ENCODE data around the gene SYCP2. TPM values are rescaled to one million over a fixed set of nuclear protein-coding genes. Genes with fewer than 3 reads are reported as not detected.

The SYCP2 gene
- total RNA-seq, 1 experiment from 2014 or later, result 0.70 TPM

DNA sequence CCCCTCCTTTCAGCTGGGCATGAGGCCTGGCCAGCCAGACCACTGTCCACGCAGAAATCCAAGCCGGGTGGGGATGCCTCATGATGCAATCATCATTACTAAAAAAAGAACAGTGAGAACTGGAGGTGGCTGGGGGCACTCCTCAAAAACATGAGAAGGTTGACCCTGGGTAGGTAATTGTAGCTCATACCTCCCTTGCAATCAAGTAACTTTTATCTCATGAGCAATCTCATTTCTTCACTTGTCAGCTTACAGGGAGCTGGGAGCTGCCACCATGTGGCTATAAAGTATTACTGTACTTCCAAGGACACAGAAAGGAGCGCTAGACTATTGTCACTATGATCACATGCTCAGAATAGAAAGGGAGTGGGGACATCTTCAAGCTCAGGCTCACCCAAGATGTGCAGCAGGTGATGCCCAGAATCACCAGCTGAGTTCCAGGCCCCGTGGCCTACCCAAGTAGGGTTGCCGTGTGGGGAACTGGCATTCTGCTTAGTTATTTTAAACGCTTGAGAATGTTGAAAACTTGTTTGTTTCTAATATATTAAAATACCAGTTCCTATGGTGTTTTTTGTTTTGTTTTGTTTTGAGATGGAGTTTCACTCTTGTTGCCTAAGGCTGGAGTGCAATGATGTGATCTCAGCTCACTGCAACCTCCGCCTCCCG lies 21.8 kb upstream of the SYCP2 start:
- no peak for DNase-seq
- H2AFZ ChIP-seq (ENCODE audit: low read length), result no peak overlapping the region

More for the DNA sequence above, 21.8 kb upstream of the SYCP2 start:
- Histone ChIP-seq H3K23ac (ENCODE audit: insufficient read length, low read depth, low read length) (no peak overlapping the region), H3K18ac (ENCODE audit: insufficient read length, low read depth, low read length) (no peak overlapping the region), H3K56ac (ENCODE audit: insufficient read length, low read depth, low read length) (no peak overlapping the region), H3K4me2 (ENCODE audit: insufficient read depth, insufficient read length, low read length) (no peak overlapping the region), H4K5ac (ENCODE audit: insufficient read length, low read depth, low read length) (no peak overlapping the region), H3K79me1 (ENCODE audit: insufficient read depth, low read depth, low read length, poor library complexity, severe bottlenecking) (no peaks in the 10 kb centered on the region), H2BK20ac (ENCODE audit: low read depth, low read length, poor library complexity, severe bottlenecking) (no peak overlapping the region), H3K14ac (ENCODE audit: insufficient read depth, low read length) (no peak overlapping the region), H2AK5ac (ENCODE audit: insufficient read length, low read length) (no peak overlapping the region), H3K27me3 (ENCODE audit: insufficient read depth, low read length) (no peaks in the 10 kb centered on the region), H2BK5ac (ENCODE audit: insufficient read length, low read length) (no peak overlapping the region), H3K4ac (ENCODE audit: low read depth, low read length) (no peak overlapping the region), H3K27ac (ENCODE audit: insufficient read length, low read depth, low read length) (no peak overlapping the region), H2BK120ac (ENCODE audit: low read depth, low read length, poor library complexity, severe bottlenecking) (no peak overlapping the region), H3T11ph (ENCODE audit: low read length) (no peak overlapping the region), H3K23me2 (ENCODE audit: insufficient read length, low read depth, low read length, poor library complexity, severe bottlenecking) (peaks cover 3% of the 10 kb centered on the region), H3K9ac (ENCODE audit: extremely low read depth, insufficient read length, low read length) (no peak overlapping the region), H4K8ac (replicated peaks; ENCODE audit: insufficient read length, low read depth, low read length) (no peak overlapping the region), H3K9me3 (ENCODE audit: control insufficient read depth, low read depth, low read length) (no peaks in the 10 kb centered on the region), H3K79me2 (ENCODE audit: insufficient read depth, low read length) (no peaks in the 10 kb centered on the region), H4K91ac (ENCODE audit: insufficient read length, low read depth, low read length) (no peak overlapping the region), H2BK12ac (ENCODE audit: insufficient read length, low read depth, low read length) (no peak overlapping the region), H2BK15ac (ENCODE audit: low read depth, low read length) (no peak overlapping the region), H4K20me1 (ENCODE audit: control insufficient read depth, insufficient read depth, insufficient read length) (no peaks in the 10 kb centered on the region), H3K4me1 (ENCODE audit: insufficient read depth, low read length) (no peaks in the 10 kb centered on the region)
- WGBS (ENCODE audit: extremely low coverage, insufficient read length, low lambda C conversion rate), result no CpG with 5 or more reads among the region's 8 CpGs
- TF ChIP-seq, protein P1, sequence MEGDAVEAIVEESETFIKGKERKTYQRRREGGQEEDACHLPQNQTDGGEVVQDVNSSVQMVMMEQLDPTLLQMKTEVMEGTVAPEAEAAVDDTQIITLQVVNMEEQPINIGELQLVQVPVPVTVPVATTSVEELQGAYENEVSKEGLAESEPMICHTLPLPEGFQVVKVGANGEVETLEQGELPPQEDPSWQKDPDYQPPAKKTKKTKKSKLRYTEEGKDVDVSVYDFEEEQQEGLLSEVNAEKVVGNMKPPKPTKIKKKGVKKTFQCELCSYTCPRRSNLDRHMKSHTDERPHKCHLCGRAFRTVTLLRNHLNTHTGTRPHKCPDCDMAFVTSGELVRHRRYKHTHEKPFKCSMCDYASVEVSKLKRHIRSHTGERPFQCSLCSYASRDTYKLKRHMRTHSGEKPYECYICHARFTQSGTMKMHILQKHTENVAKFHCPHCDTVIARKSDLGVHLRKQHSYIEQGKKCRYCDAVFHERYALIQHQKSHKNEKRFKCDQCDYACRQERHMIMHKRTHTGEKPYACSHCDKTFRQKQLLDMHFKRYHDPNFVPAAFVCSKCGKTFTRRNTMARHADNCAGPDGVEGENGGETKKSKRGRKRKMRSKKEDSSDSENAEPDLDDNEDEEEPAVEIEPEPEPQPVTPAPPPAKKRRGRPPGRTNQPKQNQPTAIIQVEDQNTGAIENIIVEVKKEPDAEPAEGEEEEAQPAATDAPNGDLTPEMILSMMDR (conservative IDR thresholded peaks at IDR 0.05), result peak; percentile 49; the same call in 2 of the 3 replicates
- no peaks in the 10 kb centered on the region for H3K36me3 Mint-ChIP-seq (ENCODE audit: insufficient read depth in 1 of 3, low read depth in 3 of 3)
- H3K27me3 Mint-ChIP-seq (ENCODE audit: low read depth), result peaks cover 2% of the 10 kb centered on the region; the same call in 1 of the 2 replicates
- no peak overlapping the region for H3K4me3 Mint-ChIP-seq
- peaks cover 0 to 8% of the 10 kb centered on the region in 2 experiments; a peak in 3 of 4 replicates for H3K4me1 Mint-ChIP-seq
- no peak overlapping the region for H3K27ac Mint-ChIP-seq
- no peaks in the 10 kb centered on the region for H3K9me3 Mint-ChIP-seq

Measured in H9 (cell line).